HuH-7 (cell line): ENCODE data around the gene BNIP3.
"Not testable (repeated sequence)": the region's sequence is repeated elsewhere in the genome, so short reads cannot be mapped to it uniquely, and the experiment has no call there.

Source experiments
- DNase-seq: peaks from one replicate; pipeline ENCODE4 v3.0.0; 2011; ENCODE audit warnings: low spot score

BNIP3 gene

GRCh38 chr10:131977323-131978096 lies 4.2 kb downstream of the BNIP3 start:
- DNase-seq = no peak

DNA sequence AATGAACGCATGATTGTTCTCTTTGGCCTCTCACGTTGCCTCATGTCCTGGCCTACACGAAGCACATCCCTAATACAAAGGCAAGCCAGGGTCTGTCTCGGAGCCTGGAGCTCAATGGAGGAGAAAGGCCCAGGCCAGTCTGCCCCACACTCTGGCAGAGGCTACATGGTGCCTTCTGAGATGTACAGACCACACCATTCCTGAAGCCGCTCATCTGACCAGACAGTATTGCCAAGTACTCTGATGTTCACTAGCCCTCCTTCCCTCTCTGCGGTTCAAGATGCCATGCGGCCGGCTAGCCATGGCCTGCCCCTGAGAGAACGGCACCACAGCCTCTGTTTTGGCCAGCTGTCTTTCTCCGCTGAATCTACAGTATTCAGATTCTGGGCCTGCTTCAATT lies 5.9 kb downstream of the BNIP3 start:
- no peak for DNase-seq

DNA sequence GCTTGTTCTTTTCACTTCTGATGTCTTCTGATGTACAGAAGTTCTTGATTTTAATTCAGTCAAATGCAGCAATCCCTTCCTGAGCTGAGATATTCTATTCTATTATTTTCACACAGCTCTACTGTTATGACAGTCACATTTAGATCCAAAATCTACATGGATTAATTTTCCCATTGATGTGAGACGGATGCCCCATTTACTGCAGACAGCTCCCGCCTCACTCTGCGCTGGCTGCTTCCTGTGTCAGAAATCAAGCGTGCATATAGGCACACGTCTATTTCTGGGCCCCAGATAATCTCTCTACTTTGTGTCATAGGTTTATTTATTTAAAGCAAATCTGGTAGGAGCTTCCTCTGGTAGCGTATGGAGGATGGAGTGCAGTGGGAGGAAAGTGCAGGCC lies 6.7 kb downstream of the BNIP3 start:
- DNase-seq = no peak

DNA sequence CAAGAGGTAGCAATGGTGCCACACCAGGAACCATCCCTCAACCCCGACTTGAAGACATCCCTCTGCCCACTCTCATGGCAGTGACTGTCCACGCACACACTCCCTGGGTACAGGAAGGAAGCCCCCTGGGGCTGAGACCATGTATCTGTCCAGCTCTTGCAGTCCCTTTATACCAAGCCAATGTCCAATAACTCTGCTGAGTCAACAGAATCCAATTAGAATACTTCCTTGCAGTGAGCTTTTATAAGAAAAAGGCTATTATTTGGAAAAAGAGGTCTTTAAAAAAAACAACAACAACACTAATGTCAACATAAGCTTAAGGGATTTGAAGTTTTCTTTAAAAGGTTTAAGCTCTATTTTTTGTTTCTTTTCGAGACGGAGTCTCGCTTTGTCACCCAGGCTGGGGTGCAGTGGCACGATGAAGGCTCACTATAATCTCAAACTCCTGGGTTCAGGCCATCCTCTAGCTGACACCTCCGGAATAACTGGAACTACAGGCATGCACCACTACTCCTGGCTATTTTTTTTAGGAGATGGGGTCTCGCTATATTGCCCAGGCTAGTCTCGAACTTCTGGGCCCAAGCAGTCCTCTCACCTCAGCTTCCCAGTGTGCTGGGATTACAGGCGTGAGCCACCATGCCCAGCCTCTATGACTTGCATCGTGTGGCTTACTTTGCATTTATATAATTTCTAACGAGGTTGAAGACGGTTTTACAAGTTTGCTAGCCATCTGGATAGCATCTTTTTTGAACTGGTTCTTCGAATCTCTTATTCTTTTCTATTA lies 7.5 kb downstream of the BNIP3 start:
- DNase-seq = no peak

- DNase-seq = no peak
These were observed 8.4 kb downstream of the BNIP3 start for GRCh38 chr10:131973160-131973951.

DNA sequence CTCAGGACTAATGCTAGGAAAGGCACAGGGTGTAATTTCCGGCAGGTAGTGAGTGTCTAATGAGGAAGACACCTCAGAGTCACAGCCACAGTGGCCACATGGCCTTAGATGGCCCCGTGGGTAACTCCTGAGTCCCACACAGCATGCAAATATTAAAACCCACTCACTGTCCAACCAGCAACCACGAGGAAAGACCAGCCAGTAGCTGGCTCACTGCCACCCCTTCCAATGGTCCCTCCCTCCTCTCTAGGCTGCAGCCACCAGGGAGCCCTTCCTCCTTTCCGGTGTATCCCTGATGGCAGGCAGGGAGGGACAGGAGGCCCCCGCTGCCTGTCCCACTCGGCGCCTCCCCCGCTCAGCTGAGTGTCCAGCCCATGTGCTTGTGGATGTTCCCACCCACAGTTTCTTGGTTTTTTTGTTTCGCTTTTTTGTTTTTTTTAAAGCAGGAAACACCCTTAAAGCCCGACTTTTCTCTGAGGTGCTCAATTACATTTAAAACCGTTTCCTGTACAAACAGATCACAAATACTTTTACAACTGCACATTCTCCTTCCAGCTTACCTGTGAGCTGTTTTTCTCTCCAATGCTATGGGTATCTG lies 9.2 kb downstream of the BNIP3 start:
- no peak for DNase-seq

DNA sequence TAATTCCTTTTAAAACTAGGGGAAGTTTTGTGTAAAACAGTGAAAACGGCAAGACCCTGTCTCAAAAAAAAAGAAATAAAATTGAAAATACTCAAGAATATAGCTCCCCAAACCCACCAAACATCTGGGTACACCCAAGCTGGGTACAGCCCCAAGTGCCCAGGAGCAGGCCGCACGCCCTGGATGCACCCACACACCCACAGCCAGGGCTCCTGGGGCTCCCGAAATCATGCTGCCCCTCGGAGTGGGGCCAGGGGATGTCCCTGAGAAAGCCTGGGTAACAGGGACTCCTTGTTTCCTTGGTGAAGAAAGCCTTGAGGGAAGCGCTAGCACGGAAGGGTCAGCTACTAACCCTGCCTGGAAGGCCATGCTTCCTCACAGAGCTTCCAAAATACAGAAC lies 10.1 kb downstream of the BNIP3 start:
- no peak for DNase-seq

- no peak for DNase-seq
These were observed 10.8 kb downstream of the BNIP3 start for GRCh38 chr10:131970946-131971345.

GRCh38 chr10:131968949-131969348 lies 12.8 kb downstream of the BNIP3 start:
- no peak for DNase-seq

DNA sequence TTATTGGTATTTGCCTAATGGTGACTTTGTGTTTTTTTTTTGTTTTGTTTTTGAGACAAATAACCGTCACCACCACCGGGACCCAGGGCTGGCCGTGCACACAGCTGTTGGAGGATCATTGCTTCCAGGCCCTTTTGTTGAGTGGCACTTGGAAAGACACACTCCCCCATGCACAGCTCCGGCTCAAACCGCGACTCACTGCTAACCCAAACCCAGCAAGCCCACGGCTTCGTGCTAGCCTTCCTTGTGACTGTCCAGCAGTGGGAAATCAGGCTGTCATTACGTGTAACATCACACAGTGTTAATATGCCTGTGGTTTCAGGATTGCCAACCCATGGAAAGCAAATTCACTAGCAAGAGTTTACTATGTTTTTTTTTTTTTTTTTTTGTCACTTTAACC lies 17.4 kb downstream of the BNIP3 start:
- no peak for DNase-seq

DNA sequence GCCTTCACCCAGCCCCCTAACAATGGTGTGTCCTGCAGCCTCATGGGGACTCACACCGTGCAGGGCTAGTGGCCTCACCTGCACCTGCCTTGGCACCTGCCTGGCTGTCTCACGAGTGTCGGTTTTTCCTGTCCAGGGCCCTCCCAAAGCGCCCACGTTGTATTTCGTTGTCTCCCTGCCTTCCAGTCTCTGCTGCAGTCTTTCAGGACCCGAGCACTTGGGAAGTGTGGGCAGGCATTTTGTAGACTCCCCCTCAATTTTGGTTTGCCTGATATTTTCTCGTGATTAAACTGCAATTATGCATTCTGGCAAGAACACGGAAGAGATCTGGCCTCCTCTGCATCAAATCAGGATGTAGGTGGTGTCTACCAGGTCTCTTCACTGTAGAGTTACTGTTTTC lies 17.9 kb downstream of the BNIP3 start:
- DNase-seq = no peak

DNA sequence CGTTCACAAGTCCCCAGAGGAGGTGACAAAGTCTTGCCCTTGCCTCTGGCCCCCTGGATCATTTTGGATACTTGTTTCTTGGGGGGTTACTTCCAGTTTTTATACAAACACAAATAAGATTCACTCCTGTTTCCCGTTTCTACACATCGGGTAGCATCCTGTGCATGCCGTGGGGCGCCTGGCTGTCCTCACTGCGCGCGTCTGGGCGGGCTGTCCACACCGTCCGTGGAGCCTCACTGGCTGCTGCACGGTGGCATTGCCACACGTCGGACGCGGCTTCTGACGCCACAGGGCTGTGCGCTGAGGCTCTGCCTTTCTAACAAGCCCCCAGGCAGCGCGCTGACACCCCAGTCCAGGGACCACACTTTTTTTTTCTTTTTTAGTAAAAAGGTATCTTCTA lies 18.4 kb downstream of the BNIP3 start:
- DNase-seq = no peak

- no peak for DNase-seq
These were observed 19.7 kb downstream of the BNIP3 start for GRCh38 chr10:131961777-131962662.

DNA sequence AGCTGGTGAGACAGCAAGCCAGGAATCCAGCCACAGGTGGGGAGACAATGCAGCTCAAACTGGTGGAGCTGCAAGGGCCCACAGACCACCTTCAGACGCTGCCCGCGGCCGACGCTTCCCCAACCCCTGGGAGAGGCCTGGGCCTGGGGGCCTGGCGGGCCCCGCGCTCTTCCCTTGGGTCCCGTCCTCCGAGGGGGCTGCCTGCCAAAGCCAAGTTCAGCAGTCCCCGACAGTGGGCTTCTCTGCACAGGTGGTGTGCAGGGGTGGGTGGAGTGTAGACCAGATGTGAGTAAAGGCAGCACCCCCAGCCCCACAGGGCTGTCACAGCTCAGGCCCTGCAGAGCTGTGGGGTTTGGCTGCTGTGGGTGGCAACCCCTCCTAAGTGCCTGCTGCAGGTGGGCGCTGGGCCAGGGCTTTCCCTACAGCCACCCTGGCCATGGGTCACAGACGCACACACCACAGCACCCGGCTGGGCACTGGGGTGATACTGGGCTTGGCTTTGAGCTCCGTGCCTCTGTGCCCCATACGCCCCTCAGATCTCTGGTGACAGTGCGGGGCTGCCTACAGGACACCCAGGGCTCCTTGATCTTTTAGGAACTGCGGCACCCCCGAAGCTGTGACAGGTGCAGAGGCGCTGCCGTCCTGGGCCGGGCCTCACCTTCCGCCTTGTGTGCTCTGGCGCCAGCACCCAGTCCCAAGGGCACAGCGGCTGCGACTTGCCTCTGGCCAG lies 20.5 kb downstream of the BNIP3 start:
- no peak for DNase-seq

DNA sequence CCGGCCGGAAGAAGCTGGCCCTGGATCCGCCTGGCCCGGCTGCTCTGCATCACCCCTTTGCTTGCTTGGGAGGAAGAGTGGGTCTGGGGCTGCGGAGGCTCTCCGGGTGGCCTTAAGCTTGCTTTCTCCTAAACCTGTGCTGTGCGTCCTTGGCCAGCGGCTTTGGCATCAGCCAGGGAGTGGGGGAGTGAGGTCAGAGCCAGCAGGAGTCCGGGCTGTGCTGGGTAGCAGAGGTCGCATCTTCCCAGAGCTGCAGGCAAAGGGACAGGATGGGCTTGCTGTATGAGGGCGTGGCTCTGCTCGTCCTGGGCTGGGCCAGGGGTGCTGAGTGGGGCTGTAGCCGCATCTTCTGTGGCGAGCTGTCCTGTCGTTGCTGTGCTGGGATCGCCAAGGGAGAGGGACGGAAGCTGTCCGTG lies 21.1 kb downstream of the BNIP3 start:
- no peak for DNase-seq

GRCh38 chr10:131959841-131960240 lies 21.9 kb downstream of the BNIP3 start:
- DNase-seq = no peak

DNA sequence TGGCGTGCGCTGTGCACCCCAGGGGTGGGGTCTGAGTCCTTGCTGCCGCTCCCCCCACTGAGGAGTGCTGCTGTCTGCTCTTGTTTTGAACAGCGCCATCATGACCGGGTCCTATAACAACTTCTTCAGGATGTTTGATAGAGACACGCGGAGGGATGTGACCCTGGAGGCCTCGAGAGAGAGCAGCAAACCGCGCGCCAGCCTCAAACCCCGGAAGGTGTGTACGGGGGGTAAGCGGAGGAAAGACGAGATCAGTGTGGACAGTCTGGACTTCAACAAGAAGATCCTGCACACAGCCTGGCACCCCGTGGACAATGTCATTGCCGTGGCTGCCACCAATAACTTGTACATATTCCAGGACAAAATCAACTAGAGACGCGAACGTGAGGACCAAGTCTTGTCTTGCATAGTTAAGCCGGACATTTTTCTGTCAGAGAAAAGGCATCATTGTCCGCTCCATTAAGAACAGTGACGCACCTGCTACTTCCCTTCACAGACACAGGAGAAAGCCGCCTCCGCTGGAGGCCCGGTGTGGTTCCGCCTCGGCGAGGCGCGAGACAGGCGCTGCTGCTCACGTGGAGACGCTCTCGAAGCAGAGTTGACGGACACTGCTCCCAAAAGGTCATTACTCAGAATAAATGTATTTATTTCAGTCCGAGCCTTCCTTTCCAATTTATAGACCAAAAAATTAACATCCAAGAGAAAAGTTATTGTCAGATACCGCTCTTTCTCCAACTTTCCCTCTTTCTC lies 26.0 kb downstream of the BNIP3 start:
- DNase-seq = no peak

DNA sequence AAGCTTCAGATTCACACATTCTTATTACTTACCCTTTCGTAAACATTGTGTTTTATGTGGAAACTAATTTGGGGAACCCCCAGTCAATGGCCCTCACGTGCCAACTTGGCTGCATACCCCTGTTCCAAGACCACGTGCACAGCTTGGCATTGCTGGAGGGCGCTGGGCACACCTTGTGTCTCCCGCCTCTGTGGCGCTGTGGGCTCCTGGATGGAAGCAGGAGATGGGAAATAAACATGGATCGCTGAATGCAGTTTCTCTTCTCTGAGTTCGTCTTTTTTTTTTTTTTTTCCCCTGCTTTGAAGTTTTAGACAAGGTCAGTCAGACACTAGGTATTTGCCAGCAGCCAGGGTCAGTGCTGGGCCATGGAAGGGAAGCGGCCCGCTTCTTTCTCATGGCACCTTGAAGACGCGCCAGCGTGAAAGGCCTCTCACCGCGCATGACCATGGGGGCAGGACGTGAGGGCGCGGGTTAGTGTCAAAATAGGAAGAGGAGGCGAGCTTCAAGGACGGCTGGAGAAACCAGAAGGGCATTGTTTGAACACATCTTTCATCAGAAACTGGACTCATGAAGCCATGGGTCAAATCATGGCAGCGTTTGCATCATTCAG lies 27.3 kb downstream of the BNIP3 start:
- DNase-seq = no peak

GRCh38 chr10:131949908-131950307 lies 31.8 kb downstream of the BNIP3 start:
- not testable (repeated sequence) for DNase-seq
